NCI-H774 (cell line): Measurements from ENCODE around the gene MAN2C1.
"Not testable (repeated sequence)": the region's sequence is repeated elsewhere in the genome, so short reads cannot be mapped to it uniquely, and the experiment has no call there.

Experiments
- DNase-seq: peaks from one replicate; lab custom pipeline; 2025; lab: John Stamatoyannopoulos, UW

The MAN2C1 gene

DNA sequence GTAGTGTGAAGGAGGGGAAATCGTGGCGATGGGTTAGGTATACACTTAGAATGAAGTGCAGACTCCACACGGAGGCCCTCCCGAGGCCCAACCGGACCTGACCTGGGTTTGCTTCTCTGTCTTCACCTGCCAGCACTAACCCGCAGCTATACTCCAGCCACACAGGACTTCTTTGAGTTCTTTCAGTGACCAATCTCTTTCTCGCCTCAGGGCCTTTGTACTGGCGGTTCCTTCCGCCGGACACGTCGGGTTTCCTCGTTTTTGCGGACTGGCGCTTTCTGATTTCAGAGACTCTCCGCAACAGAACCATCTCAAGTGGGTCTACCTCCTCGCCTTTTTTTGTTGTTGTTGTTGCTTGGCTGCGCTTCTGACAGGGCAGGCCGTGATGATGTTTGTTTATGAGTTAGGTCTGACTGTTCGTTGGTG is 21.6 kb downstream of the MAN2C1 start, which contains the start of gene NEIL1:
Gene NEIL1 (plus strand): TSS at position 244 of the 426 bp plus-strand sequence. CDS start 1,867 bp downstream, outside the sequence.
- no peak for DNase-seq

DNA sequence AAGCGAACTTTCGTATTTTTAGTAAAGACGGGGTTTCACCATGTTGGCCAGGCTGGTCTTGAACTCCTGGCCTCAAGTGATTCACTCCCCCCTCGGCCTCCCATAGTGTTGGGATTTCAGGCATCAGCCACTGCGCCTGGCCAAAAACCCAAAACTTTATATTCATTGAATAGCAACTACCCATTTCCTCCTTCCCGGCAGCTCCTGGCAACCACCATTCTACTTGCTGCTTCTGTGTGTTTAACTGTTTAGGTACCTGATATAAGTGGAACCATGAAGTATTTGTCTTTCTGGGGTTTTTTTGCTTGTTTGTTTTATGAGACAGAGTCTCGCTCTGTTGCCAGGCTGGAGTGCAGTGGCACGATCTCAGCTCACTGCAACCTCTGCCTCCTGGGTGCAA is 24.5 kb downstream of the MAN2C1 start:
- DNase-seq, result not testable (repeated sequence)

DNA sequence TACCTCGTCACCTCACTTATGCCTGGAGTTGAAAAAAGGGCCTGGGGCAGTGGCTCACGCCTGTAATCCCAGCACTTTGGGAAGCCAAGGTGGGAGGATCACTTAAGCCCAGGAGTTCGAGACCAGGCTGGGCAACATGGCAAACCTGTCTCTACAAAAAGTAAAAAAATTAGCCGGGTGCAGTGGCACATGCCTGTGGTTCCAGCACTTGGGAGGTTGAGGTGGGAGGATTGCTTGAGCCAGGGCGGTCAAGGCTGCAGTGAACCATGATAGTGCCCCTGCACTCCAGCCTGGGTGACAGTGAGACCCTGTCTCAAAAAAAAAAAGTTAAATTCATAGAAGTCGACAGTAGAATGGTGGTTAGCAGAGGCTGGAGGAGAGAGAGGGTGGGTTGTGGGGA is 26.2 kb downstream of the MAN2C1 start:
- no peak for DNase-seq

DNA sequence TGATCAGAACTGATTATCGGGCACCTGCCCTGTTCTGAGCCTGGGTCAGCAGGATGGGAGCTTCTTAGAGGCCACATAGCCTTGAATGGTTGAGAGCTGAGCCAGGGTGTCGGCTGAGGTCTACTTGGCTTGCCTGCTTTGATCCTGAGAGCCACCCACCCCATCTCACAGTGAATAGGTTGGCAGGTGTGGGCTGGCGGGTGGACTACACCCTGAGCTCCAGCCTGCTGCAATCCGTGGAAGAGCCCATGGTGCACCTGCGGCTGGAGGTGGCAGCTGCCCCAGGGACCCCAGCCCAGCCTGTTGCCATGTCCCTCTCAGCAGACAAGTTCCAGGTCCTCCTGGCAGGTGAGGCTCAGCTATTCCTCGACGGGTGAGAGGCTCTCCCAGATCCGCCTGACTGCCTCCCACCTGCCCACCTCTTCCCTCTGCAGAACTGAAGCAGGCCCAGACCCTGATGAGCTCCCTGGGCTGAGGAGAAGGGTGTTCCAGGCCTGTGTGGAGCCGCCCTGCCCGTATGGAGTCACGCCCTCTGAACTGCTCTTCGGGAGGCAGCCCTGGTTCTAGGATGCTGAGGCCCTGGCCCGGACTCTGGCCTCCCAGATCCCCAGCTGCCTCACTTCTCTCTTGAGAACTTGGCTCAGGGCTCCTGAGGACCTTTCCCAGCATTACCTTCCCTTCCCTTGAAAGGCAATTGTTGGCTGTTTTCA is 28.7 kb downstream of the MAN2C1 start:
- DNase-seq, result no peak

- no peak for DNase-seq
Measured at GRCh38 chr15:75338661-75339240, 29.7 kb downstream of the MAN2C1 start.

DNA sequence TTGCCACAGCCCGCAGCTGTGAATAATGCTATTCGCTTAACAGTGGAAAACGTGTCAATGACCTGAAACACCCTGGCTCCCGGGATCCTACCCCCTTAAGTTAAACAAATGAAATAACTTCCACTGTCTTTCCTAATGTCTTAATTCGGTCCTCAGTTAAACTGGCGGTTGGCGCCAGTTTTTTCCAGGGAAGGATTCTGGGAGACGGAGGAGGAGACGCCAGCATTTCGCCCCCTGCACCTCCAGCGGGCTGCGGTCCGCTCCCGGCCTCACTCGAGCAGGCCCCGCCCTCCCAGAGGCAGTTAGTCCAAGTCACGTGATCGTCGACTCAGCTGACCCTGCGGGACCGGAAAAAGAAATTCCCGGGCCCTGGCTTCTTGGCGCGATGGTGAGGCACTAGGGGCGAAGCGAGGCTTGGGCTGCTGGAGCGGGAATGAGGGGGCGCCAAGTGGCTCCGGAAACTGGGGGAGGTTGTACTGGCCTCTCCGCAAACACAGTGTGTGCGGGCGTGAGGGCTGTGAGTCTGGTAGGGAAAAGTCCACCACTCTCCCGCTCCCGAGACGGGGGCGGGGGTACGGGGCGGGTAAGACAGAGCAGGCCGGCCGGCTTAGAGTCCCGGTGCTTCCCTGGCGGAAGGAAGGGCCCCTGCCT is 32.6 kb downstream of the MAN2C1 start, which contains the start of gene COMMD4:
Gene COMMD4 (plus strand): TSS at position 359 of the 651 bp plus-strand sequence. CDS start 27 bp downstream, at position 386.
- peak; percentile 95 for DNase-seq

DNA sequence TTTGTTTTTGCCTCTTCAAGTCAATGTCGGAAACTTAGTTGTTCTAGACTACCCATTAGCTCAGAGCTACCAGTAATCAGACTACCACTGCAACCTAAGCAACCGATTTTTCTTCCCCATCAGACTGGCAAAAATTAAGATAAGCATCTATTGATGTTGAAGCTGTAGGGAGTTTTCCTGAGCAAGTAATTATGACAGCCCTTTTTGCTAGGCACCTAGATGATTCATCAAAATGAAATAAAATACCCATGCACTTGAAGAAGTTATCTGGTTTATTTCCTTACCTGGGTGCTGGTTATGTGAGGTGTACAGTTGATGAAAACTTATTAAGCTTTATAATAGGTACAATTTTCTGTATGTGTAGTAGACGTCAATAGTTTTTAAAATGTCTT is 33.1 kb downstream of the MAN2C1 start:
- no peak for DNase-seq

- not testable (repeated sequence) for DNase-seq
Measured at GRCh38 chr15:75333654-75334419, 34.6 kb downstream of the MAN2C1 start.

DNA sequence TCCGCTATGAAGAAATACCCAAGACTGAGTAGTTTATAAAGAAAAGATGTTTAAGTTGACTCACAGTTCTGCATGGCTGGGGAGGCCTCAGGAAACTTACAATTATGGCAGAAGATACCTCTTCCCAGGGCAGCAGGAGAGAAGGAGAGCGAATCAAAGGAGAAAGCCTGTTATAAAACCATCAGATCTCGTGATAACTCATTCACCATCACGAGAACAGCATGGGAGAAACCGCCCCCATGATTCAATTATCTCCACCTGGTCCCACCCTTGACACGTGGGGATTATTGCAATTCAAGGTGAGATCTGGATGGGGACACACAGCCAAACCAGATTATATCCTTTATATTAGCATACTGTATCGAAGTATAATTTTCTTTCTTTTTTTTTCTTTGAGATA is 36.3 kb downstream of the MAN2C1 start:
- not testable (repeated sequence) for DNase-seq

GRCh38 chr15:75329571-75329970 is 38.8 kb downstream of the MAN2C1 start:
- DNase-seq, result no peak

GRCh38 chr15:75328493-75329314 is 39.7 kb downstream of the MAN2C1 start:
- no peak for DNase-seq

- no peak for DNase-seq
Measured at GRCh38 chr15:75327491-75327890, 40.9 kb downstream of the MAN2C1 start.

- no peak for DNase-seq
Measured at GRCh38 chr15:75327005-75327404, 41.4 kb downstream of the MAN2C1 start.

DNA sequence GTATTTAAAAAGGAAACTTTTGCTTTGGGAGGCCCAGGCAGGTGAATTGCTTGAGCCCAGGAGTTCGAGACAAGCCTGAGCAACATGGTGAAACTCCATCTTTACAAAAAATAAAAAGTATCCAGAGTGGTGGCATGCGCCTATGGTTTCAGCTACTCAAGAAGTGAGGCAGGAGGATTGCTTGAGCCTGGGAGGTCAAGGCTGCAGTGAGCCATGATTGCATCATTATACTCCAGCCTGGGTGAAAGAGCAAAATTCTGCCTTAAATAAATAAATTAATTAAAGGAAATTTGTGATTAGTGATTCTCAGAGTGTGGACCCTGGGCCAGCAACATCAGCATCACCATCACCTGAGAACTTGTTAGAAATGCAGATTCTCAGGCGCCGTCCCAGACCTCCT is 42.5 kb downstream of the MAN2C1 start:
- DNase-seq, result no peak

DNA sequence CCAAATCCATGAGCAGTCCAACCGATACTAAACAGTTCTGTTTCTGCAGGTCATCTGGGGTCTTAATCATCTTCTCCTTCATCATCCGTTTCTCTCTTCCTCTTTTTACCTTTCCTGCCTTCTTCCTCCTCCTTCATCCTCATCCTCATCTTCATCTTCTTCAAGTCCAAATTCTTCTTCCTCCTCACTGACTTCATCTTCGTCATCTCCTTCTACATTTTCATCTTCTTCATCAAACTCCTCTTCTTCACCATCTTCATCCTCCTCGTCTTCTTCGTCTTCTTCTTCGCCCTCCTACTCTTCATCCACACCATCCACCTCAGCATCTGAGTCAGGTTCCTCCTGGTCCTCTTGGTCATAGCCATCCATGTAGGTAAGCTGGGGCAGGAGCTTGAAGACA is 46.7 kb downstream of the MAN2C1 start:
- no peak for DNase-seq

DNA sequence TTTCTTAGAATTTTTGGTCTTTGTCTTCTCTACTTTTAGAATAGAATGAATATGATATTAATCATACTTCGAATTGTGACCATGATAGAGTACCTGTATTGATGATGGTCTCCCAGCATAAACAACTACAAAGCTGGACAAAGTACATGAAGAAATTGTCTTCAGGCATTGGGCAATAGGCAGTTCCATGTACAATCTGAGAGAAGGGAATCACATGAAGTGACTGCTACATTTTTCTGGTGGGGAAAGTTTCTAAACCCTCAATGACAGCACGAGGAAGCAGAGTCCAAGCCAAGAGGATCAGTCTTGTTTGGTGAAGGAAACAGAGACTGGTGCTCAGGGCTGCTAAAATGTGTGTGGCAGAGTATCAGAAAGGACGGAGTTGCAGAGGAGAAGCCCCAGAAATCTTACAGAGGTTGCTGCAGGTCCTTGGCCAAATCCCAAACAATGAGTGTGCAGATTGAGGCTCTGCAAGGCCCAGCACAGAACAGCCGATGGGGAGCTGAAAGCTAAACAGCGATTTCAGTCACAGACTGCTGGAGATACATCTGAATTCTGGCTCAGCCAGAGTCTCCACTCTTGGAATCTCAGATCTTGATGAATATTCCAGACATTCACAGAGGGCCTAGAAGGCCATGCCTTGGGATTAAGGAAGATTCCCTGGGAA is 49.0 kb downstream of the MAN2C1 start:
- DNase-seq, result not testable (repeated sequence)

DNA sequence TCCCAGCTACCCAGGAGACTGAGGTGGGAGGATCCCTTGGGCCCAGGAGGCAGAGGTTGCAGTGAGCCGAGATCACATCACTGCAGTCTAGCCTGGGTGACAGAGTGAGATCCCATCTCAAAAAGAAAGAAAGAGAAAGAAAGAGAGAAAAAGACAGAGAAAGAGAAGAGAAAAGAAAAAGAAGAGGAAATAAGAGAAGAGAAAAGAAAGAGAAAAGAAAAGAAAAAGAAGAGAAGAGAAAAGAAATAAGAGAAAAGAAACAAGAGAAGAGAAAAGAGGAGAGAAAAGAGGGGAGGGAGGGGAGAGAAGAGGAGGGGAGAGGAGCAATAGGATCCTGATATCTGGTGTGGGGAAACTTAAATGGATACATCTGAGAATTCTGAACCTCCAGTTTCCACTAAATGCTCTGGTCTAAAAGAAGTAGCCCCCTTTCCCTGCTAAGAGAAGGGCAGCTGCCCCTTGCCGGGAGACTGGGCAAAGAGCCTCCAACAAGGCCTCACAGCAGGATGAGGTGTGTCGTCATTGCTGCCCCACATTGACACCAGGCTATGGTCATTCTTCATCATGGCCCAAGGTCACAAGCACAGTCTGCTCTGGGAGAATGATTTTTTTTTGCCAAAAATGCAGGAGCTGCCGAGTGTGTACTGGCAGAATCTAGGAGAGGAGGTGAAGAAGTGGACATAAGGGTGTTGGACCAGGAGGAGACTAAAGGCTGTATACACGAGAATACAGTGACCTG is 53.7 kb downstream of the MAN2C1 start:
- DNase-seq, result no peak

- no peak for DNase-seq
Measured at GRCh38 chr15:75313116-75313845, 55.1 kb downstream of the MAN2C1 start.

- not testable (repeated sequence) for DNase-seq
Measured at GRCh38 chr15:75312548-75312947, 55.9 kb downstream of the MAN2C1 start.
